Right lobe of liver (tissue), 6 donors: Measurements from ENCODE around the gene CRLF3. TPM values are rescaled to one million over a fixed set of nuclear protein-coding genes. Genes with fewer than 3 reads are reported as not detected.

ENCODE experiments used
- ATAC-seq, 4 donors: fragments of 200-7000 bp; cut with Tn5 transposase; one replicate each; pipeline ENCODE4 v1.9.1; 2020; ENCODE audit warnings: mild to moderate bottlenecking in 4 of 4, moderate library complexity in 4 of 4
- DNase-seq, 3 donors: peaks; one replicate each; pipeline ENCODE4 v3.0.0-alpha.2; 2020
- H3K27ac ChIP-seq, 3 donors: fragments of 200-600 bp; one replicate each; pipeline ENCODE4 v1.8.0; 2022
- H3K27me3 ChIP-seq, 2 donors: fragments of 200-600 bp; one replicate each; pipeline ENCODE4 v1.8.0; 2022
- H3K36me3 ChIP-seq, 4 donors: fragments of 200-600 bp; sonication (generic) in 1 of 4; one replicate each; pipeline versions ENCODE4 v1.5.1 to v1.8.0; 2017 to 2022; ENCODE audit warnings: control low read depth in 1 of 4
- H3K4me1 ChIP-seq, 4 donors: fragments of 200-600 bp; sonication (generic) in 1 of 4; one replicate each; pipeline versions ENCODE4 v1.5.1 to v1.8.0; 2017 to 2022; ENCODE audit warnings: control low read depth in 1 of 4
- H3K4me3 ChIP-seq, 3 donors: fragments of 200-600 bp; one replicate each; pipeline ENCODE4 v1.8.0; 2022
- H3K9me3 ChIP-seq, 4 donors: fragments of 200-600 bp; sonication (generic) in 1 of 4; one replicate each; pipeline versions ENCODE4 v1.5.1 to v1.8.0; 2017 to 2022; ENCODE audit warnings: control low read depth in 1 of 4
- CTCF ChIP-seq, 4 donors: fragments of 200-600 bp in 3 of 4; fragments of 450-650 bp in 1 of 4; IDR thresholded peaks; one replicate each; pipeline versions ENCODE4 v1.5.1 to v1.8.0; 2016 to 2022; ENCODE audit warnings: antibody characterized with exemption in 4 of 4, mild to moderate bottlenecking in 2 of 4
- POLR2A ChIP-seq: fragments of 450-650 bp; IDR thresholded peaks from one replicate; pipeline ENCODE4 v1.6.1; 2017; ENCODE audit warnings: antibody characterized with exemption, mild to moderate bottlenecking
- WGBS: methylation state at CpG from one replicate; pipeline ENCODE4 v1.1.6; 2018; ENCODE audit warnings: low coverage, low lambda C conversion rate; ENCODE audit not compliant: insufficient coverage; ENCODE audit errors: missing lambda C conversion rate; 5-methylcytosine and 5-hydroxymethylcytosine counted together
- intact Hi-C, 2 donors: fragments of 100-400 bp; cut with DNase I; formaldehyde crosslinking; loops; one replicate each; pipeline versions ENCODE4 v1.11.2 to v1.14.1; 2022
- total RNA-seq, 6 experiments: library from RNA; depleted of rRNA in 2 of 6; stranded (reverse); fragments of >200 nt in 2 of 6; fragmentation: NEBNext Ultra II Directional in 3 of 6; extraction: Animal tissue kit (Norgen Biotek cat#: 25700) in 3 of 6; gene quantifications; one replicate each; pipeline versions ENCODE4 v1.1.0 to v1.2.4, GENCODE V29; 2016 to 2023
- donor health status: DM: no; HTN: yes; CAD: no.
- donor health status: DM: no; HTN: no; CAD: no.
- donor health status: DM: no; HTN: no; CAD: no.
- donor health status: DM: no; HTN: yes; CAD: no.
- donor health status: DM: no; HTN: yes; CAD: no.

Gene CRLF3
- total RNA-seq, 6 experiments from 2014 or later: 2.4 to 6.7 (median 5.0) TPM

- no peak for TF ChIP-seq POLR2A
- no peak for TF ChIP-seq CTCF (IDR thresholded peaks at IDR 0.05)
- 91% methylated on average over 6 of the region's 6 CpGs for WGBS
- intact Hi-C loops: no loop called here
- no peak for ATAC-seq
- Histone ChIP-seq H3K27ac (peak overlapping the region in 2 of 3 donors; percentile 20 to 41), H3K9me3 (no peaks in the 10 kb centered on the region), H3K27me3 (no peaks in the 10 kb centered on the region), H3K36me3 (no peaks in the 10 kb centered on the region), H3K4me1 (no peaks in the 10 kb centered on the region), H3K4me3 (no peak overlapping the region)
- DNase-seq: no peak
Observed at GRCh38 chr17:30809867-30810266, 14.6 kb downstream of the CRLF3 start.

- Histone ChIP-seq H3K27ac (peak overlapping the region in 2 of 3 donors; percentile 20 to 41), H3K27me3 (no peaks in the 10 kb centered on the region), H3K36me3 (no peaks in the 10 kb centered on the region), H3K9me3 (no peaks in the 10 kb centered on the region), H3K4me1 (no peaks in the 10 kb centered on the region), H3K4me3 (no peak overlapping the region)
- ATAC-seq (peak; percentile 49 to 77 (median 62)), DNase-seq (no peak)
- TF ChIP-seq CTCF (IDR thresholded peaks at IDR 0.05) (no peak), POLR2A (no peak)
- WGBS: 42% methylated on average over 9 of the region's 9 CpGs
- intact Hi-C loops: no loop called here
Observed at GRCh38 chr17:30808785-30809286, 15.7 kb downstream of the CRLF3 start.

- no peak overlapping the region for H3K27ac ChIP-seq
- TF ChIP-seq CTCF (IDR thresholded peaks at IDR 0.05): no peak
- no peak for TF ChIP-seq POLR2A
- DNase-seq (no peak), ATAC-seq (no peak)
- no peaks in the 10 kb centered on the region for H3K4me1 ChIP-seq
- WGBS: 73% methylated on average over 1 of the region's 1 CpG
- intact Hi-C loops: no loop called here
- H3K4me3 ChIP-seq: no peak overlapping the region
- H3K9me3 ChIP-seq: no peaks in the 10 kb centered on the region
- H3K27me3 ChIP-seq: no peaks in the 10 kb centered on the region
- peaks cover 0 to 9% (median 2%) of the 10 kb centered on the region in 4 donors for H3K36me3 ChIP-seq
Observed at GRCh38 chr17:30807896-30808295, 16.6 kb downstream of the CRLF3 start.

- peaks cover 0 to 26% (median 2%) of the 10 kb centered on the region in 4 donors for H3K36me3 ChIP-seq
- H3K27me3 ChIP-seq: no peaks in the 10 kb centered on the region
- ATAC-seq: no peak
- DNase-seq: no peak
- H3K4me1 ChIP-seq: no peaks in the 10 kb centered on the region
- TF ChIP-seq POLR2A (no peak), CTCF (IDR thresholded peaks at IDR 0.05) (no peak)
- H3K27ac ChIP-seq: no peak overlapping the region
- H3K4me3 ChIP-seq: no peak overlapping the region
- H3K9me3 ChIP-seq: no peaks in the 10 kb centered on the region
- WGBS: 76% methylated on average over 2 of the region's 2 CpGs
- intact Hi-C loops: no loop called here
Observed at GRCh38 chr17:30805944-30806456, 18.5 kb downstream of the CRLF3 start.
